ENCODE measurements around the gene NFATC2. TPM values are rescaled to one million over a fixed set of nuclear protein-coding genes. Genes with fewer than 3 reads are reported as not detected.
"Not testable (repeated sequence)": the region's sequence is repeated elsewhere in the genome, so short reads cannot be mapped to it uniquely, and the experiment has no call there.

The NFATC2 gene
- polyA plus RNA-seq, 1 donor from 2014 or later = not detected

GRCh38 chr20:51569815-51570738 is 27.6 kb upstream of the NFATC2 start:
- Histone ChIP-seq H4K20me1 (ENCODE audit: insufficient read depth) (no peaks in the 10 kb centered on the region), H3F3A (ENCODE audit: insufficient read depth, low read length, poor library complexity, severe bottlenecking) (no peaks in the 10 kb centered on the region), H3K4me3 (ENCODE audit: low read length) (no peak overlapping the region), H3K27me3 (ENCODE audit: insufficient read depth, low read depth, low read length) (no peaks in the 10 kb centered on the region), H2AFZ (ENCODE audit: low read depth, low read length) (no peak overlapping the region), H3K27ac (ENCODE audit: low read length) (no peak overlapping the region), H3K79me2 (replicated peaks; ENCODE audit: insufficient read depth, low read length) (no peaks in the 10 kb centered on the region), H3K36me3 (ENCODE audit: insufficient read depth, low read length) (no peaks in the 10 kb centered on the region), H3K9me3 (ENCODE audit: low read length) (no peaks in the 10 kb centered on the region), H3K4me2 (ENCODE audit: low read length) (no peak overlapping the region), H3K9ac (ENCODE audit: low read length) (no peak overlapping the region), H3K9me2 (ENCODE audit: insufficient read depth, low read length) (no peaks in the 10 kb centered on the region)
- TF ChIP-seq REST (IDR thresholded peaks at IDR 0.05; ENCODE audit: borderline replicate concordance) (no peak), MXI1 (conservative IDR thresholded peaks at IDR 0.05; ENCODE audit: poor library complexity, severe bottlenecking) (no peak), TAF1 (IDR thresholded peaks at IDR 0.05; ENCODE audit: low read depth) (no peak), SMC3 (conservative IDR thresholded peaks at IDR 0.05; ENCODE audit: poor library complexity) (no peak)

GRCh38 chr20:51568533-51568932 is 26.0 kb upstream of the NFATC2 start:
- H3K9ac ChIP-seq (ENCODE audit: low read length); H3K4me3 ChIP-seq (ENCODE audit: low read length); H3K79me2 ChIP-seq (replicated peaks; ENCODE audit: insufficient read depth, low read length); H2AFZ ChIP-seq (ENCODE audit: low read depth, low read length); H3K36me3 ChIP-seq (ENCODE audit: insufficient read depth, low read length); H3K27me3 ChIP-seq (ENCODE audit: insufficient read depth, low read depth, low read length); H3F3A ChIP-seq (ENCODE audit: insufficient read depth, low read length, poor library complexity, severe bottlenecking); H3K27ac ChIP-seq (ENCODE audit: low read length); H3K4me2 ChIP-seq (ENCODE audit: low read length); H3K9me3 ChIP-seq (ENCODE audit: low read length); H4K20me1 ChIP-seq (ENCODE audit: insufficient read depth); H3K9me2 ChIP-seq (ENCODE audit: insufficient read depth, low read length): not testable (repeated sequence)

GRCh38 chr20:51567622-51568021 is 25.1 kb upstream of the NFATC2 start:
- peaks cover 13% of the 10 kb centered on the region for H3K27me3 ChIP-seq (ENCODE audit: insufficient read depth, low read depth, low read length)

More at GRCh38 chr20:51567622-51568021, 25.1 kb upstream of the NFATC2 start:
- H4K20me1 ChIP-seq (ENCODE audit: insufficient read depth) = no peaks in the 10 kb centered on the region
- H3K9me2 ChIP-seq (ENCODE audit: insufficient read depth, low read length) = no peaks in the 10 kb centered on the region
- H3K27ac ChIP-seq (ENCODE audit: low read length) = no peak overlapping the region
- no peaks in the 10 kb centered on the region for H3K9me3 ChIP-seq (ENCODE audit: low read length)
- H3K79me2 ChIP-seq (replicated peaks; ENCODE audit: insufficient read depth, low read length) = no peaks in the 10 kb centered on the region
- H2AFZ ChIP-seq (ENCODE audit: low read depth, low read length) = no peak overlapping the region
- no peaks in the 10 kb centered on the region for H3F3A ChIP-seq (ENCODE audit: insufficient read depth, low read length, poor library complexity, severe bottlenecking)
- H3K4me3 ChIP-seq (ENCODE audit: low read length) = no peak overlapping the region
- no peak for TF ChIP-seq TAF1 (IDR thresholded peaks at IDR 0.05; ENCODE audit: low read depth)
- no peak for TF ChIP-seq MXI1 (conservative IDR thresholded peaks at IDR 0.05; ENCODE audit: poor library complexity, severe bottlenecking)
- no peak for TF ChIP-seq REST (IDR thresholded peaks at IDR 0.05; ENCODE audit: borderline replicate concordance)
- TF ChIP-seq EZH2 (IDR thresholded peaks at IDR 0.05; ENCODE audit: borderline replicate concordance, insufficient read depth, low read length, poor library complexity, severe bottlenecking) = no peak
- no peak for TF ChIP-seq EP300 (conservative IDR thresholded peaks at IDR 0.05; ENCODE audit: poor library complexity, severe bottlenecking)
- TF ChIP-seq RAD21 (conservative IDR thresholded peaks at IDR 0.05) = no peak
- no peak for TF ChIP-seq CTCF (IDR thresholded peaks at IDR 0.05; ENCODE audit: poor library complexity, severe bottlenecking)
- TF ChIP-seq SMC3 (conservative IDR thresholded peaks at IDR 0.05; ENCODE audit: poor library complexity) = no peak
- TF ChIP-seq POLR2AphosphoS5 (IDR thresholded peaks at IDR 0.05) = no peak
- no peak overlapping the region for H3K4me2 ChIP-seq (ENCODE audit: low read length)
- H3K9ac ChIP-seq (ENCODE audit: low read length) = no peak overlapping the region
- no peaks in the 10 kb centered on the region for H3K36me3 ChIP-seq (ENCODE audit: insufficient read depth, low read length)
